H9 (cell line): ENCODE measurements around the gene PXT1. TPM values are rescaled to one million over a fixed set of nuclear protein-coding genes. Genes with fewer than 3 reads are reported as not detected.

Experiments
- DNase-seq: peaks from one replicate; pipeline ENCODE4 v3.0.0-alpha.2; 2017
- H2AFZ ChIP-seq: one replicate; pipeline ENCODE4 v1.6.1; 2013; ENCODE audit warnings: mild to moderate bottlenecking, low read length, control low read depth, moderate library complexity
- H2AK5ac ChIP-seq: 2 replicates; pipeline ENCODE4 v1.6.1; 2013; ENCODE audit warnings: low read length, control low read depth, mixed read lengths; ENCODE audit not compliant: insufficient read length
- H2BK120ac ChIP-seq: one replicate; pipeline ENCODE4 v1.6.1; 2013; ENCODE audit warnings: low read depth, mild to moderate bottlenecking, low read length, control low read depth, inconsistent platforms; ENCODE audit not compliant: poor library complexity, severe bottlenecking
- H2BK12ac ChIP-seq: 2 replicates; pipeline ENCODE4 v1.6.1; 2013; ENCODE audit warnings: low read length, control low read depth, mixed read lengths, low read depth; ENCODE audit not compliant: insufficient read length
- H2BK15ac ChIP-seq: 2 replicates; pipeline ENCODE4 v1.6.1; 2013; ENCODE audit warnings: low read depth, low read length, control low read depth
- H2BK20ac ChIP-seq: one replicate; pipeline ENCODE4 v1.6.1; 2013; ENCODE audit warnings: low read depth, mild to moderate bottlenecking, low read length, control low read depth, inconsistent platforms; ENCODE audit not compliant: poor library complexity, severe bottlenecking
- H2BK5ac ChIP-seq: 2 replicates; pipeline ENCODE4 v1.6.1; 2013; ENCODE audit warnings: low read length, control low read depth, mixed read lengths; ENCODE audit not compliant: insufficient read length
- H3K14ac ChIP-seq: 2 replicates; pipeline ENCODE4 v1.6.1; 2013; ENCODE audit warnings: low read length, control low read depth; ENCODE audit not compliant: insufficient read depth
- H3K18ac ChIP-seq: 2 replicates; pipeline ENCODE4 v1.6.1; 2013; ENCODE audit warnings: low read depth, mild to moderate bottlenecking, mixed read lengths, low read length, control low read depth; ENCODE audit not compliant: insufficient read length
- H3K23ac ChIP-seq: 2 replicates; pipeline ENCODE4 v1.6.1; 2013; ENCODE audit warnings: low read length, control low read depth, mixed read lengths, low read depth; ENCODE audit not compliant: insufficient read length
- H3K23me2 ChIP-seq: 2 replicates; pipeline ENCODE4 v1.6.1; 2013; ENCODE audit warnings: low read depth, mild to moderate bottlenecking, mixed read lengths, low read length, control low read depth; ENCODE audit not compliant: insufficient read length, poor library complexity, severe bottlenecking
- H3K27ac ChIP-seq: 2 replicates; pipeline ENCODE4 v1.5.1; 2013; ENCODE audit warnings: low read length, control low read depth, mixed read lengths, low read depth; ENCODE audit not compliant: insufficient read length
- H3K27me3 ChIP-seq: 2 replicates; pipeline ENCODE4 v1.6.1; 2013; ENCODE audit warnings: low read length, control low read depth, inconsistent platforms; ENCODE audit not compliant: insufficient read depth
- H3K4ac ChIP-seq: 2 replicates; pipeline ENCODE4 v1.6.1; 2013; ENCODE audit warnings: low read depth, mild to moderate bottlenecking, control low read depth, inconsistent platforms, low read length, moderate library complexity
- H3K4me1 ChIP-seq: 2 replicates; pipeline ENCODE4 v1.6.1; 2013; ENCODE audit warnings: low read length, control low read depth, inconsistent platforms; ENCODE audit not compliant: insufficient read depth
- H3K4me2 ChIP-seq: 2 replicates; pipeline ENCODE4 v1.6.1; 2013; ENCODE audit warnings: low read length, control low read depth, mixed read lengths; ENCODE audit not compliant: insufficient read length, insufficient read depth
- H3K56ac ChIP-seq: 2 replicates; pipeline ENCODE4 v1.6.1; 2013; ENCODE audit warnings: low read depth, mild to moderate bottlenecking, mixed read lengths, low read length, control low read depth; ENCODE audit not compliant: insufficient read length
- H3K79me1 ChIP-seq: 2 replicates; pipeline ENCODE4 v1.6.1; 2013; ENCODE audit warnings: low read depth, mild to moderate bottlenecking, moderate library complexity, low read length, control low read depth, inconsistent platforms; ENCODE audit not compliant: insufficient read depth, poor library complexity, severe bottlenecking
- H3K79me2 ChIP-seq: 2 replicates; pipeline ENCODE4 v1.6.1; 2013; ENCODE audit warnings: low read length, control low read depth, inconsistent platforms; ENCODE audit not compliant: insufficient read depth
- H3K9ac ChIP-seq: 2 replicates; pipeline ENCODE4 v1.6.1; 2013; ENCODE audit warnings: low read length, control low read depth, mixed read lengths; ENCODE audit not compliant: insufficient read length; ENCODE audit errors: extremely low read depth
- H3K9me3 ChIP-seq: one replicate; pipeline ENCODE4 v1.6.1; 2013; ENCODE audit warnings: low read depth, low read length, inconsistent platforms; ENCODE audit not compliant: control insufficient read depth
- H3T11ph ChIP-seq: one replicate; pipeline ENCODE4 v1.6.1; 2013; ENCODE audit warnings: mild to moderate bottlenecking, low read length, control low read depth, inconsistent platforms
- H4K20me1 ChIP-seq: one replicate; pipeline ENCODE4 v1.6.1; 2013; ENCODE audit not compliant: control insufficient read depth, insufficient read length, insufficient read depth
- H4K5ac ChIP-seq: 2 replicates; pipeline ENCODE4 v1.6.1; 2013; ENCODE audit warnings: low read depth, mild to moderate bottlenecking, mixed read lengths, low read length, control low read depth; ENCODE audit not compliant: insufficient read length
- H4K8ac ChIP-seq: replicated peaks from 2 replicates; pipeline ENCODE4 v1.6.1; 2013; ENCODE audit warnings: low read length, control low read depth, mixed read lengths, low read depth; ENCODE audit not compliant: insufficient read length
- H4K91ac ChIP-seq: 2 replicates; pipeline ENCODE4 v1.6.1; 2013; ENCODE audit warnings: low read depth, mild to moderate bottlenecking, moderate library complexity, mixed read lengths, low read length, control low read depth; ENCODE audit not compliant: insufficient read length
- H3K27ac Mint-ChIP-seq, 3 experiments: 2 replicates in 2 of 3; 3 replicates in 1 of 3; pipeline ENCODE4 v1.8.0; 2020 to 2021; ENCODE audit warnings: mixed read lengths in 3 of 3, mild to moderate bottlenecking in 1 of 3, moderate library complexity in 1 of 3
- H3K27me3 Mint-ChIP-seq: 2 replicates; pipeline ENCODE4 v1.8.0; 2021; ENCODE audit warnings: low read depth, mild to moderate bottlenecking, moderate library complexity, mixed read lengths
- H3K36me3 Mint-ChIP-seq, 3 experiments: 2 replicates in 2 of 3; 3 replicates in 1 of 3; pipeline ENCODE4 v1.8.0; 2020 to 2021; ENCODE audit warnings: low read depth in 3 of 3, mixed read lengths in 3 of 3; ENCODE audit not compliant: insufficient read depth in 1 of 3
- H3K4me1 Mint-ChIP-seq, 2 experiments: 2 replicates each; pipeline ENCODE4 v1.8.0; 2020; ENCODE audit warnings: mixed read lengths in 2 of 2
- H3K4me3 Mint-ChIP-seq, 2 experiments: 2 replicates in 1 of 2; 3 replicates in 1 of 2; pipeline ENCODE4 v1.8.0; 2020 to 2021; ENCODE audit warnings: mild to moderate bottlenecking in 2 of 2, mixed read lengths in 2 of 2, moderate library complexity in 1 of 2
- H3K9me3 Mint-ChIP-seq, 2 experiments: 2 replicates in 1 of 2; 3 replicates in 1 of 2; pipeline ENCODE4 v1.8.0; 2020; ENCODE audit warnings: mild to moderate bottlenecking in 2 of 2, mixed read lengths in 2 of 2, moderate library complexity in 1 of 2
- CTCF ChIP-seq: fragments of 200-600 bp; sonication (generic); conservative IDR thresholded peaks from 3 replicates; pipeline ENCODE4 v1.8.0; 2021; ENCODE audit warnings: antibody characterized with exemption, mild to moderate bottlenecking
- WGBS: extraction: QIAGEN DNeasy Blood & Tissue Kit; methylation state at CpG from one replicate; pipeline ENCODE4 v1.1.7; 2013; ENCODE audit warnings: missing lambda C conversion rate, low lambda C conversion rate, mixed read lengths; ENCODE audit not compliant: insufficient read length; ENCODE audit errors: extremely low coverage; 5-methylcytosine and 5-hydroxymethylcytosine counted together
- total RNA-seq: library from RNA; stranded (reverse); gene quantifications from 2 replicates; pipeline ENCODE4 v1.2.1, GENCODE V29; 2021

PXT1 gene
- total RNA-seq, 1 experiment from 2014 or later: not detected

GRCh38 chr6:36463676-36464075, 21.0 kb upstream of the PXT1 start:
- no peaks in the 10 kb centered on the region for H3K4me1 ChIP-seq
- no peak overlapping the region for H3K14ac ChIP-seq
- H2BK5ac ChIP-seq: no peak overlapping the region
- no peak overlapping the region for H2AFZ ChIP-seq
- Mint-ChIP-seq H3K27me3 (no peaks in the 10 kb centered on the region), H3K4me1 (peaks cover 11 to 17% of the 10 kb centered on the region in 2 experiments), H3K9me3 (no peaks in the 10 kb centered on the region), H3K36me3 (no peaks in the 10 kb centered on the region), H3K4me3 (no peak overlapping the region), H3K27ac (no peak overlapping the region)
- H2BK20ac ChIP-seq: no peak overlapping the region
- no peak overlapping the region for H2BK12ac ChIP-seq
- no peaks in the 10 kb centered on the region for H3K23me2 ChIP-seq
- H3K4ac ChIP-seq: no peak overlapping the region
- H4K8ac ChIP-seq: no peak overlapping the region
- no peak overlapping the region for H2BK120ac ChIP-seq
- H3K9me3 ChIP-seq: no peaks in the 10 kb centered on the region
- H3K79me2 ChIP-seq: peaks cover 10% of the 10 kb centered on the region; the same call in 1 of the 2 replicates
- H3K56ac ChIP-seq: no peak overlapping the region
- no peak overlapping the region for H3K18ac ChIP-seq
- H2AK5ac ChIP-seq: no peak overlapping the region
- no peak for TF ChIP-seq CTCF
- peaks cover 7% of the 10 kb centered on the region for H3K79me1 ChIP-seq
- no CpG with 5 or more reads among the region's 1 CpG for WGBS
- no peak overlapping the region for H3K4me2 ChIP-seq
- H4K20me1 ChIP-seq: no peaks in the 10 kb centered on the region
- no peaks in the 10 kb centered on the region for H3K27me3 ChIP-seq
- no peak overlapping the region for H4K5ac ChIP-seq
- no peak overlapping the region for H2BK15ac ChIP-seq
- H3K9ac ChIP-seq: no peak overlapping the region
- DNase-seq: no peak
- H3K27ac ChIP-seq: no peak overlapping the region
- no peak overlapping the region for H3K23ac ChIP-seq
- H4K91ac ChIP-seq: no peak overlapping the region
- H3T11ph ChIP-seq: no peak overlapping the region
